IMR-90 (cell line): ENCODE data around the gene ODAD3. TPM values are rescaled to one million over a fixed set of nuclear protein-coding genes. Genes with fewer than 3 reads are reported as not detected.

ENCODE experiments used
- ATAC-seq: fragments of 200-7000 bp; cut with Tn5 transposase; 2 replicates; pipeline ENCODE4 v1.9.1; 2020; ENCODE audit warnings: low read depth, mild to moderate bottlenecking, moderate library complexity
- BruUV-seq: library from RNA; stranded (reverse); fragments of 400-500 nt; replicated peaks from 2 replicates; lab custom pipeline; 2021; lab: Mats Ljungman, UMichigan
- CTCF ChIA-PET: fragments of 300-600 bp; formaldehyde crosslinking; extraction: SDS; loops from one replicate; lab custom pipeline; 2021; ENCODE audit warnings: antibody characterized with exemption; lab: Yijun Ruan, JAX
- POLR2A ChIA-PET: fragments of 300-600 bp; sonication (Branson Sonifier 250); formaldehyde crosslinking; loops from one replicate; lab custom pipeline; 2022; ENCODE audit warnings: antibody characterized with exemption; ENCODE audit not compliant: unreplicated experiment; lab: Charles Lee
- DNase-seq: peaks from one replicate; pipeline ENCODE4 v3.0.0; 2013
- H2AFZ ChIP-seq: replicated peaks from 2 replicates; pipeline ENCODE3; 2013; ENCODE audit warnings: low read length, mild to moderate bottlenecking; ENCODE audit not compliant: poor library complexity
- H2AK5ac ChIP-seq: 2 replicates; pipeline ENCODE4 v1.6.1; 2013; ENCODE audit warnings: low read depth, low read length, inconsistent platforms
- H2AK9ac ChIP-seq: replicated peaks from 2 replicates; pipeline ENCODE3; 2013; ENCODE audit warnings: mild to moderate bottlenecking, low read depth, low read length, moderate library complexity; ENCODE audit not compliant: poor library complexity
- H2BK120ac ChIP-seq: 2 replicates; pipeline ENCODE4 v1.6.1; 2013; ENCODE audit warnings: low read depth, low read length, inconsistent platforms
- H2BK15ac ChIP-seq: 3 replicates; pipeline ENCODE4 v1.6.1; 2013; ENCODE audit warnings: low read depth, low read length, inconsistent platforms
- H2BK20ac ChIP-seq: 2 replicates; pipeline ENCODE4 v1.6.1; 2013; ENCODE audit warnings: low read depth, mild to moderate bottlenecking, inconsistent platforms, low read length, moderate library complexity
- H2BK5ac ChIP-seq: 2 replicates; pipeline ENCODE4 v1.6.1; 2013; ENCODE audit warnings: mild to moderate bottlenecking, low read depth, low read length, inconsistent platforms; ENCODE audit not compliant: poor library complexity, severe bottlenecking
- H3K14ac ChIP-seq: replicated peaks from 2 replicates; pipeline ENCODE4 v1.6.1; 2013; ENCODE audit warnings: low read depth, low read length, inconsistent platforms
- H3K18ac ChIP-seq: 2 replicates; pipeline ENCODE4 v1.6.1; 2013; ENCODE audit warnings: low read depth, low read length, control low read depth
- H3K23ac ChIP-seq: 2 replicates; pipeline ENCODE4 v1.6.1; 2013; ENCODE audit warnings: low read depth, low read length, inconsistent platforms
- H3K27ac ChIP-seq: 2 replicates; pipeline ENCODE4 v1.5.1; 2013; ENCODE audit warnings: mild to moderate bottlenecking, control low read depth, low read length; ENCODE audit not compliant: insufficient read depth
- H3K27me3 ChIP-seq: 2 replicates; pipeline ENCODE4 v1.6.1; 2013; ENCODE audit warnings: low read length; ENCODE audit not compliant: control insufficient read depth, insufficient read depth
- H3K36me3 ChIP-seq: 2 replicates; pipeline ENCODE4 v1.6.1; 2013; ENCODE audit warnings: low read length, mixed read lengths; ENCODE audit not compliant: control insufficient read depth, insufficient read depth
- H3K4ac ChIP-seq: 2 replicates; pipeline ENCODE4 v1.6.1; 2013; ENCODE audit warnings: low read depth, low read length, inconsistent platforms
- H3K4me1 ChIP-seq: 2 replicates; pipeline ENCODE4 v1.6.1; 2013; ENCODE audit warnings: low read length, mixed read lengths; ENCODE audit not compliant: control insufficient read depth, insufficient read depth
- H3K4me2 ChIP-seq: 2 replicates; pipeline ENCODE4 v1.6.1; 2013; ENCODE audit warnings: low read depth, mild to moderate bottlenecking, control low read depth, low read length, moderate library complexity
- H3K4me3 ChIP-seq: 2 replicates; pipeline ENCODE4 v1.5.1; 2013; ENCODE audit warnings: low read depth, mild to moderate bottlenecking, control low read depth, low read length, moderate library complexity; ENCODE audit not compliant: insufficient read depth
- H3K56ac ChIP-seq: 2 replicates; pipeline ENCODE4 v1.6.1; 2013; ENCODE audit warnings: low read length, inconsistent platforms; ENCODE audit not compliant: insufficient read depth; ENCODE audit errors: extremely low read depth
- H3K79me1 ChIP-seq, 2 experiments: 2 replicates each; pipeline ENCODE4 v1.6.1; 2013; ENCODE audit warnings: low read length in 2 of 2, inconsistent platforms in 1 of 2, low read depth in 1 of 2
- H3K9ac ChIP-seq: 2 replicates; pipeline ENCODE4 v1.6.1; 2013; ENCODE audit warnings: low read depth, low read length, control low read depth
- H3K9me1 ChIP-seq: 2 replicates; pipeline ENCODE4 v1.6.1; 2013; ENCODE audit warnings: low read length, inconsistent platforms; ENCODE audit not compliant: insufficient read depth
- H3K9me3 ChIP-seq: 2 replicates; pipeline ENCODE4 v1.6.1; 2013; ENCODE audit warnings: low read length; ENCODE audit not compliant: control insufficient read depth, insufficient read depth
- H4K20me1 ChIP-seq: 2 replicates; pipeline ENCODE4 v1.6.1; 2013; ENCODE audit warnings: low read length, inconsistent platforms; ENCODE audit not compliant: insufficient read depth
- H4K5ac ChIP-seq: 2 replicates; pipeline ENCODE4 v1.6.1; 2013; ENCODE audit warnings: mild to moderate bottlenecking, low read depth, low read length, control low read depth
- H4K8ac ChIP-seq, 2 experiments: 2 replicates each; pipeline ENCODE4 v1.6.1; 2013; ENCODE audit warnings: low read depth in 2 of 2, low read length in 2 of 2, control low read depth in 1 of 2, inconsistent platforms in 1 of 2
- H4K91ac ChIP-seq: 2 replicates; pipeline ENCODE4 v1.6.1; 2013; ENCODE audit warnings: low read depth, low read length, inconsistent platforms; ENCODE audit not compliant: insufficient read depth
- BHLHE40 ChIP-seq: fragments of 150-350 bp; IDR thresholded peaks from 2 replicates; pipeline ENCODE4 v1.6.1; 2016; ENCODE audit warnings: mild to moderate bottlenecking, low read depth, low read length
- MAZ ChIP-seq: IDR thresholded peaks from 2 replicates; pipeline ENCODE4 v1.6.1; 2012; ENCODE audit warnings: low read depth, mild to moderate bottlenecking, low read length, improper control_type of control experiment, moderate library complexity, borderline replicate concordance
- SMC3 ChIP-seq: fragments of 150-350 bp; IDR thresholded peaks from 2 replicates; pipeline ENCODE4 v1.6.1; 2016; ENCODE audit warnings: low read depth, mild to moderate bottlenecking, antibody characterized with exemption, low read length, moderate library complexity
- WGBS, 2 experiments: methylation state at CpG; one replicate each; pipeline versions ENCODE4 v1.1.5 to v1.1.7; 2013; ENCODE audit warnings: missing lambda C conversion rate in 2 of 2; ENCODE audit not compliant: insufficient read length in 1 of 2; ENCODE audit errors: extremely low coverage in 2 of 2; 5-methylcytosine and 5-hydroxymethylcytosine counted together
- dilution Hi-C: fragments of 300-500 bp; cut with HindIII; formaldehyde crosslinking; loops from one replicate; pipeline ENCODE4 v1.14.3; 2018; ENCODE audit warnings: low sequenced_read_pairs; ENCODE audit not compliant: unreplicated experiment
- in situ Hi-C: fragments of 300-500 bp; cut with MboI; formaldehyde crosslinking; loops from 3 replicates; pipeline ENCODE4 v1.14.3; 2019; ENCODE audit warnings: low sequenced_read_pairs, inconsistent platforms, mixed read lengths
- intact Hi-C: fragments of 100-400 bp; cut with micrococcal nuclease; formaldehyde crosslinking; loops from 2 replicates; pipeline ENCODE4 v1.10.0; 2022
- polyA plus RNA-seq, 3 experiments: library from polyadenylated mRNA; depleted of rRNA; stranded (reverse); fragments of >200 nt; gene quantifications; 2 replicates each; pipeline ENCODE4 v1.2.3, GENCODE V29; 2012; ENCODE audit warnings: low replicate concordance in 1 of 3
- total RNA-seq: library from RNA; depleted of rRNA; stranded (reverse); fragments of >200 nt; gene quantifications from 2 replicates; pipeline ENCODE4 v1.2.3, GENCODE V29; 2012

Gene ODAD3
- total and polyA plus RNA-seq, 2 of the 4 experiments (the other 2 are of a cell fraction): under 0.01 to 0.44 TPM

- no peak overlapping the region for H2BK15ac ChIP-seq
- dilution Hi-C loops: no loop called here
- H3K9ac ChIP-seq: no peak overlapping the region
- no peak overlapping the region for H3K27ac ChIP-seq
- 13% methylated on average over 18 of the region's 62 CpGs; no CpG with 5 or more reads in 1 of the 2 experiments for WGBS, 2 experiments
- H4K5ac ChIP-seq: no peak overlapping the region
- no peak for ATAC-seq
- H2AFZ ChIP-seq: no peak overlapping the region
- H3K36me3 ChIP-seq: 0 out of 2 replicates have a peak, but pooled peaks cover 2% of the 10 kb centered on the region
- H4K91ac ChIP-seq: no peak overlapping the region
- POLR2A ChIA-PET: no interaction called here
- intact Hi-C loops: no loop called here
- H2BK5ac ChIP-seq: no peak overlapping the region
- H3K9me3 ChIP-seq: no peaks in the 10 kb centered on the region
- CTCF ChIA-PET: no interaction called here
- no peak overlapping the region for H3K4me2 ChIP-seq
- H3K9me1 ChIP-seq: no peaks in the 10 kb centered on the region
- no peak overlapping the region for H2BK20ac ChIP-seq
- H4K8ac ChIP-seq: no peak overlapping the region
- no TSS peak for BruUV-seq
- no peak overlapping the region for H3K18ac ChIP-seq
- H4K20me1 ChIP-seq: no peaks in the 10 kb centered on the region
- DNase-seq: no peak
- no peak overlapping the region for H3K4ac ChIP-seq
- H2AK5ac ChIP-seq: no peak overlapping the region
- no peak overlapping the region for H3K23ac ChIP-seq
- peaks cover 50% of the 10 kb centered on the region for H3K27me3 ChIP-seq
- H3K4me3 ChIP-seq: no peak overlapping the region
- H3K14ac ChIP-seq: no peak overlapping the region
- H2AK9ac ChIP-seq: no peak overlapping the region
- no peak overlapping the region for H2BK120ac ChIP-seq
- peaks cover 2% of the 10 kb centered on the region; the same call in 1 of the 2 replicates for H3K4me1 ChIP-seq
- TF ChIP-seq BHLHE40: no peak
- peak; percentile 72; the same call in 1 of the 2 replicates for TF ChIP-seq MAZ
- no peak for TF ChIP-seq SMC3
- no peak overlapping the region for H3K56ac ChIP-seq
- in situ Hi-C loops: loop anchor here (10.0 kb wide), 1 partner anchor 184 kb away; the partner anchor contains the start of gene TSPAN16
- H3K79me1 ChIP-seq: no peaks in the 10 kb centered on the region
Observed at GRCh38 chr19:11479090-11479897, 44.4 kb upstream of the ODAD3 start.
